Measurements from ENCODE around the gene RALGAPB. TPM values are rescaled to one million over a fixed set of nuclear protein-coding genes. Genes with fewer than 3 reads are reported as not detected.

RALGAPB gene
- total and polyA plus RNA-seq, 2 of the 13 experiments (the other 11 are each of a cell fraction or from before 2014, with no cell fraction given), result 17.6 to 30.6 TPM

DNA sequence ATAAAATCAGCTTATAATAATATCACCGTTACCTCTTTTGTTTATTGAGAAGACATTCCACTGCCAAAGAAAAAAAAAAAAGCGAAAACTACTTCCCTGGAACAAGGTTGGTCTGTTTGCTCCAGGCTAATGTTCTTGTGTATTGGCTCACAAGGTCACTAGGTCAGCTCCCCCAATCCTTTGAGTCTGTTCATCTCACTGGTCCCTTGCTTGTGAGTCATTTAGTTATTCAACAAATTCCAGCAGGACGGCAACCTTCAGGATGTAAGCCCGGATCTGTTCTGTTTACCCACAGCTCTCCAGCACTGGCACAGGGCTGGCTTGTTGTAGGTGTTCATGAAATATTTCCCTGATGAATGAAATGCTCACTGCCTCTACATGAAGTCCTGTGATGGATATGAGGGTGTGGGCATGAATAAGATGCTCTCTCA lies 132.2 kb downstream of the RALGAPB start (continued):
- TF ChIP-seq ZNF318 (CRISPR knock-in tag; IDR thresholded peaks at IDR 0.05), result no peak
- TF ChIP-seq MLLT10 (CRISPR knock-in tag; IDR thresholded peaks at IDR 0.05), result no peak
- peak; percentile 93 for TF ChIP-seq MIXL1 (CRISPR knock-in tag; IDR thresholded peaks at IDR 0.05)
- no peak for TF ChIP-seq ZNF563 (CRISPR knock-in tag; IDR thresholded peaks at IDR 0.05)
- TF ChIP-seq, protein P1, sequence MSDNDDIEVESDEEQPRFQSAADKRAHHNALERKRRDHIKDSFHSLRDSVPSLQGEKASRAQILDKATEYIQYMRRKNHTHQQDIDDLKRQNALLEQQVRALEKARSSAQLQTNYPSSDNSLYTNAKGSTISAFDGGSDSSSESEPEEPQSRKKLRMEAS (IDR thresholded peaks at IDR 0.05), result peak; percentile 41; the same call in 1 of the 2 replicates
- TF ChIP-seq JDP2 (CRISPR knock-in tag; IDR thresholded peaks at IDR 0.05; ENCODE audit: borderline replicate concordance), result no peak
- TF ChIP-seq, protein P2, sequence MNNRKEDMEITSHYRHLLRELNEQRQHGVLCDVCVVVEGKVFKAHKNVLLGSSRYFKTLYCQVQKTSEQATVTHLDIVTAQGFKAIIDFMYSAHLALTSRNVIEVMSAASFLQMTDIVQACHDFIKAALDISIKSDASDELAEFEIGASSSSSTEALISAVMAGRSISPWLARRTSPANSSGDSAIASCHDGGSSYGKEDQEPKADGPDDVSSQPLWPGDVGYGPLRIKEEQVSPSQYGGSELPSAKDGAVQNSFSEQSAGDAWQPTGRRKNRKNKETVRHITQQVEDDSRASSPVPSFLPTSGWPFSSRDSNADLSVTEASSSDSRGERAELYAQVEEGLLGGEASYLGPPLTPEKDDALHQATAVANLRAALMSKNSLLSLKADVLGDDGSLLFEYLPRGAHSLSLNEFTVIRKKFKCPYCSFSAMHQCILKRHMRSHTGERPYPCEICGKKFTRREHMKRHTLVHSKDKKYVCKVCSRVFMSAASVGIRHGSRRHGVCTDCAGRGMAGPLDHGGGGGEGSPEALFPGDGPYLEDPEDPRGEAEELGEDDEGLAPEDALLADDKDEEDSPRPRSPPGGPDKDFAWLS (CRISPR knock-in tag; IDR thresholded peaks at IDR 0.05; ENCODE audit: borderline replicate concordance), result no peak
- TF ChIP-seq ZSCAN9 (CRISPR knock-in tag; IDR thresholded peaks at IDR 0.05; ENCODE audit: borderline replicate concordance), result peak; percentile 95
- TF ChIP-seq, protein P3, sequence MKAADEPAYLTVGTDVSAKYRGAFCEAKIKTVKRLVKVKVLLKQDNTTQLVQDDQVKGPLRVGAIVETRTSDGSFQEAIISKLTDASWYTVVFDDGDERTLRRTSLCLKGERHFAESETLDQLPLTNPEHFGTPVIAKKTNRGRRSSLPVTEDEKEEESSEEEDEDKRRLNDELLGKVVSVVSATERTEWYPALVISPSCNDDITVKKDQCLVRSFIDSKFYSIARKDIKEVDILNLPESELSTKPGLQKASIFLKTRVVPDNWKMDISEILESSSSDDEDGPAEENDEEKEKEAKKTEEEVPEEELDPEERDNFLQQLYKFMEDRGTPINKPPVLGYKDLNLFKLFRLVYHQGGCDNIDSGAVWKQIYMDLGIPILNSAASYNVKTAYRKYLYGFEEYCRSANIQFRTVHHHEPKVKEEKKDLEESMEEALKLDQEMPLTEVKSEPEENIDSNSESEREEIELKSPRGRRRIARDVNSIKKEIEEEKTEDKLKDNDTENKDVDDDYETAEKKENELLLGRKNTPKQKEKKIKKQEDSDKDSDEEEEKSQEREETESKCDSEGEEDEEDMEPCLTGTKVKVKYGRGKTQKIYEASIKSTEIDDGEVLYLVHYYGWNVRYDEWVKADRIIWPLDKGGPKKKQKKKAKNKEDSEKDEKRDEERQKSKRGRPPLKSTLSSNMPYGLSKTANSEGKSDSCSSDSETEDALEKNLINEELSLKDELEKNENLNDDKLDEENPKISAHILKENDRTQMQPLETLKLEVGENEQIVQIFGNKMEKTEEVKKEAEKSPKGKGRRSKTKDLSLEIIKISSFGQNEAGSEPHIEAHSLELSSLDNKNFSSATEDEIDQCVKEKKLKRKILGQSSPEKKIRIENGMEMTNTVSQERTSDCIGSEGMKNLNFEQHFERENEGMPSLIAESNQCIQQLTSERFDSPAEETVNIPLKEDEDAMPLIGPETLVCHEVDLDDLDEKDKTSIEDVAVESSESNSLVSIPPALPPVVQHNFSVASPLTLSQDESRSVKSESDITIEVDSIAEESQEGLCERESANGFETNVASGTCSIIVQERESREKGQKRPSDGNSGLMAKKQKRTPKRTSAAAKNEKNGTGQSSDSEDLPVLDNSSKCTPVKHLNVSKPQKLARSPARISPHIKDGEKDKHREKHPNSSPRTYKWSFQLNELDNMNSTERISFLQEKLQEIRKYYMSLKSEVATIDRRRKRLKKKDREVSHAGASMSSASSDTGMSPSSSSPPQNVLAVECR (CRISPR knock-in tag; IDR thresholded peaks at IDR 0.05; ENCODE audit: borderline replicate concordance), result peak; percentile 55; the same call in 1 of the 2 replicates
- TF ChIP-seq NR2F1 (CRISPR knock-in tag; IDR thresholded peaks at IDR 0.05), result peak; percentile 100
- TF ChIP-seq PCBP1 (IDR thresholded peaks at IDR 0.05; ENCODE audit: borderline replicate concordance, low read depth, low read length), result no peak
- TF ChIP-seq ZNF788 (CRISPR knock-in tag; IDR thresholded peaks at IDR 0.05; ENCODE audit: borderline replicate concordance), result peak; percentile 92; the same call in 1 of the 2 replicates
- no peak for TF ChIP-seq ZNF660 (CRISPR knock-in tag; IDR thresholded peaks at IDR 0.05; ENCODE audit: borderline replicate concordance, low read depth)
- peak; percentile 94 for TF ChIP-seq NFKBIZ (CRISPR knock-in tag; IDR thresholded peaks at IDR 0.05)
- TF ChIP-seq ZNF747 (CRISPR knock-in tag; IDR thresholded peaks at IDR 0.05; ENCODE audit: borderline replicate concordance), result no peak
